ENCODE data around the gene SSBP4. TPM values are rescaled to one million over a fixed set of nuclear protein-coding genes. Genes with fewer than 3 reads are reported as not detected.

The SSBP4 gene
- total RNA-seq, 4 donors from 2014 or later = 67.4 to 172 (median 84.2) TPM

DNA sequence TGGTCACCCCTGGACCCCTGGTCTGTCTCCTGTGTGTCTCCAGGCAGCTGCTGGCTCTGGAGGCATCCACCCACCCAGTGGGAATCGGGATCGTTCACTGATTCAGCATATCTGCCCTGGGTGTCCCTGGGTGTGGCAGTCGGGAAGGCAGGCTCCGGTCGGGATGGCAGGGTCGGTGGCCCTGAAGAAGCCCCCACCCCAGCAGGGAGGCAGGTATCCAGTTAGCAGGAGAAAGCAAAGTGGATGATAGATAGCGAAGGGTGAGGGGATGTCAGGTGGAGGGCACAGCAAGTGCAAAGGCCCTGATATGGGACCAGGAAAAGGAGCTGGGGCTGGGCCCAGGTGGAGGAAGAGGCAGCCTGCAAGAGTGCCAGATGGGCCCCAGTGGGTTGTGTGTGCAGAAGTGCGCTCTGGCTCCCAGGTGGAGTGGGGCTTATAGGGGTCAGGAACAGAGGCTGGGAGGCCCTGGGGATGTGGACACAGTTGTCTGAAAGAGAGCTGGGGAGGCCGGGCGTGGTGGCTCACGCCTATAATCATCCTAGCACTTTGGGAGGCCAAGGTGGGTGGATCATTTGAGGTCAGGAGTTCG is 2.3 kb downstream of the SSBP4 start:
- H3K9me3 ChIP-seq = no peaks in the 10 kb centered on the region
- H3K27me3 ChIP-seq = no peaks in the 10 kb centered on the region
- H3K36me3 ChIP-seq = no peaks in the 10 kb centered on the region
- no peak for DNase-seq (ENCODE audit: low spot score in 2 of 2)
- WGBS, 2 donors = 68 to 72% methylated on average over 12 of the region's 12 CpGs
- H3K27ac ChIP-seq = peak overlapping the region in 2 of 4 donors; percentile 28 to 89
- H3K4me1 ChIP-seq = peaks cover 0 to 91% (median 63%) of the 10 kb centered on the region in 4 donors
- TF ChIP-seq EP300 (IDR thresholded peaks at IDR 0.05) (no peak), POLR2A (IDR thresholded peaks at IDR 0.05) (no peak)
- TF ChIP-seq, protein P1, sequence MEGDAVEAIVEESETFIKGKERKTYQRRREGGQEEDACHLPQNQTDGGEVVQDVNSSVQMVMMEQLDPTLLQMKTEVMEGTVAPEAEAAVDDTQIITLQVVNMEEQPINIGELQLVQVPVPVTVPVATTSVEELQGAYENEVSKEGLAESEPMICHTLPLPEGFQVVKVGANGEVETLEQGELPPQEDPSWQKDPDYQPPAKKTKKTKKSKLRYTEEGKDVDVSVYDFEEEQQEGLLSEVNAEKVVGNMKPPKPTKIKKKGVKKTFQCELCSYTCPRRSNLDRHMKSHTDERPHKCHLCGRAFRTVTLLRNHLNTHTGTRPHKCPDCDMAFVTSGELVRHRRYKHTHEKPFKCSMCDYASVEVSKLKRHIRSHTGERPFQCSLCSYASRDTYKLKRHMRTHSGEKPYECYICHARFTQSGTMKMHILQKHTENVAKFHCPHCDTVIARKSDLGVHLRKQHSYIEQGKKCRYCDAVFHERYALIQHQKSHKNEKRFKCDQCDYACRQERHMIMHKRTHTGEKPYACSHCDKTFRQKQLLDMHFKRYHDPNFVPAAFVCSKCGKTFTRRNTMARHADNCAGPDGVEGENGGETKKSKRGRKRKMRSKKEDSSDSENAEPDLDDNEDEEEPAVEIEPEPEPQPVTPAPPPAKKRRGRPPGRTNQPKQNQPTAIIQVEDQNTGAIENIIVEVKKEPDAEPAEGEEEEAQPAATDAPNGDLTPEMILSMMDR (IDR thresholded peaks at IDR 0.05) = no peak
- H3K4me3 ChIP-seq = no peak overlapping the region

DNA sequence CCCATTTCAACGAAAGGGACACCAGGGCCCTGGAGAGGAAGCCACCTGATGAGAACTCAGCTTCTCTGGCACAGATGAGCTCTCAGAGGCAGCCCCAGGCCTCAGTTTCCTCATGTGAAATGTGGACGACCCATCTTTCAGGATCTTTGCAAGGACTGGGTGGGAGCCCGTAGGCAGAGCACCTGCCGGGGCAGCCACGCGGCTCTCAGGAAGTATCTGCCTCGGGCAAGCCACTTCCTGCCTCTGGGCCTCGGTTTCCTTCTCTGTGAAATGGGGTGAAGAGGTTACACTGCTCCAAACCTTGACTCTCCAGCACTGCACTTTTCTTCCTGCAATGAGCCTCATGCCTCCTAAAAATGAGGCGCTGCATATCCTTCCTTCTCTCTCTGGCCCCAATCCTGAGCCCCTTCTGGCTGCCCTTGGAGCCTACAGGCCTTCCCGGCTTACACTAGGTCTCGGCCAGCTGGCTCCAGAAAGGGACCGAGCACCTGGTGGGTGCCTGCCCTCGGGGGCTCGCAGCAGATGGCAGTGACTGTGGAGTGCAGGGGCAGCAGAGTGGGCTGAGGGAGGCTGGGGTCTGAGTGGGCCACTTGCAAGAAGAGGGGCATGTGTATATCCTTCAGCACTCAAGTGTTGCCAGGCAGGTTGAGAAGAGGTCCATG is 3.5 kb downstream of the SSBP4 start:
- TF ChIP-seq, protein P1 (IDR thresholded peaks at IDR 0.05) = no peak
- TF ChIP-seq EP300 (IDR thresholded peaks at IDR 0.05) = no peak
- TF ChIP-seq POLR2A (IDR thresholded peaks at IDR 0.05) = no peak
- DNase-seq (ENCODE audit: low spot score in 2 of 2) = no peak
- Histone ChIP-seq H3K27ac (peak overlapping the region in 2 of 4 donors; percentile 7 to 67), H3K4me1 (peaks cover 0 to 90% (median 55%) of the 10 kb centered on the region in 4 donors), H3K27me3 (no peaks in the 10 kb centered on the region), H3K9me3 (no peaks in the 10 kb centered on the region), H3K36me3 (peaks cover 0 to 6% (median 0%) of the 10 kb centered on the region in 3 donors), H3K4me3 (no peak overlapping the region)
- WGBS, 2 donors = 69 to 79% methylated on average over 14 of the region's 14 CpGs

DNA sequence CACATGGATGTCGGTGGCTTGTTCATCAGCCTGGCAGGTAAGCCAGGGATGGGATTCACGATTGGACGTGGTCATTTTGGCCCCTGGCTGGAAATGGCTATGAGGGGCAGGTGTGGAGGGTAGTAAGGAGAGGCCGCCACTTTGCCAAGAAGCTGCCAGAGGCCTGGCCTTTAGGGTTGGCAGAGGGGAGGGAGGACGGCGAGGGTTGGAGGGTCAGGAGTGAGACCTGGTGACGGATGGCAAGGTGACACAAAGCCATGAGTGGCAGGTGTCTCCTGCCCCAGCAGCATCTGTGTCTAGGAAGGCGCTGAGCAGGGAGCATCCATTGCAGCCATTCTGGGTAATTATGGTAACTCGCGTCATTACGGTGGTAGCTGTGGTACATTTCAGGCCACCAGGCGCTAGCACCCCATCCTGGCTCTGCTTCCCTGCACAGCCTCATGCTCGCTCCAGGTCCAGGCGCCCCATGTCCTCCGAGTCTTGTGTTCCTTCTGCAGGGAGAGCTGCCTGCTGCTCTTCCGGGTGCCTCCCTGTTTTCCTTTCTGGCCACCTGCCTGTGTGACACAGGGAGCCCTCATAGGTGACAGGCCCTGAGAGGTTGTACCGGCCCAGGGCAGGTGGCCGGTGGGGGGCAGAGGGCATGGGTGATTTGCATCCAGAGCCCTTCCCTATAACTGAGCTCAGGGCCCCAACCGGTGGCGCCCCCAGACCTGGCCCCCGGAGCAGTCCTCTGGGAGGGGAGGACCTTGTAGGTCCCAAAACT is 4.2 kb downstream of the SSBP4 start:
- H3K4me1 ChIP-seq = peaks cover 0 to 90% (median 48%) of the 10 kb centered on the region in 4 donors
- TF ChIP-seq POLR2A (IDR thresholded peaks at IDR 0.05) (no peak), EP300 (IDR thresholded peaks at IDR 0.05) (no peak)
- TF ChIP-seq, protein P1 (IDR thresholded peaks at IDR 0.05) = no peak
- peak overlapping the region in 3 of 4 donors; percentile 40 to 67 (median 60) for H3K27ac ChIP-seq
- H3K9me3 ChIP-seq = no peaks in the 10 kb centered on the region
- peaks cover 0 to 14% (median 0%) of the 10 kb centered on the region in 3 donors for H3K36me3 ChIP-seq
- no peak overlapping the region for H3K4me3 ChIP-seq
- no peaks in the 10 kb centered on the region for H3K27me3 ChIP-seq
- no peak for DNase-seq (ENCODE audit: low spot score in 2 of 2)
- 78 to 80% methylated on average over 20 to 21 of the region's 21 CpGs for WGBS, 2 donors

DNA sequence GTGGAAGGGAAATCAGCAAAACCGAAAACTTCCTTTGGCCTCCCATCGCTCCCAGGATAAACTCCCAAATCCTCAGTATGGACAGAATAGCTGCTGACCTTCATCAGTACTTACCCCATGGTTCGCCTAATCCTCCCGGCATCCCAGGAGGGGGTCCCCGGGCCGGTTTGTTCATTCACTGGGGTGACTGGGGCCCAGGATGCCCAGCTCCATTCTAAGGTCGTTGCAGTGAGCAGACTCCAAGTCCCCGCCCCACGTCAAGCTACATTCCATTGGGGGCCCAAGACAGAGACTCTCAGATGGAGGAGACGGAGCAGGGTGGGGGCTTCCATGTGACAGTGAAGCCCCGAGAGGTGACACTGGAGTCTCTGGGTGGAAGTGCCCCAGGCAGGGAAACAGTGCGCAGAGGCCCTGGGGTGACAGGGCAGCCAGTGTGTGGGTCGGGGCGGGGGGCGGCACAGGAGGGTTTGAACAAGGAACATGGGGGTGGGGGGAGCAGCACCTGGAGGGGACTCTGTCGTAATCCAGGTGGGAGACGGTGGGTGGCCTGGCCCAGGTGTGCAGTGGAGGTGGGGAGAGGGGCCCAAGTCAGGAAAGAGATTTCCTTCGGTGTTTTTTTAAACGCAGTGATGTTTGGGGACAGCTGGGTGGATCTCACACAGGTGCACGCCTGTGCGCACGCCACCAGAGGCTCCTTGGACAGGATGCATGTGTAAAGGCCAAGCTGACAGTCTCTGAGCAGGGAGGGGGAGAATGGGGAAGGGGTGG is 5.1 kb downstream of the SSBP4 start:
- WGBS, 2 donors = 57 to 66% methylated on average over 22 of the region's 22 CpGs
- H3K36me3 ChIP-seq = peaks cover 0 to 14% (median 0%) of the 10 kb centered on the region in 3 donors
- peaks cover 0 to 92% (median 51%) of the 10 kb centered on the region in 4 donors for H3K4me1 ChIP-seq
- H3K27me3 ChIP-seq = no peaks in the 10 kb centered on the region
- no peaks in the 10 kb centered on the region for H3K9me3 ChIP-seq
- DNase-seq (ENCODE audit: low spot score in 2 of 2) = no peak
- no peak overlapping the region for H3K4me3 ChIP-seq
- TF ChIP-seq POLR2A (IDR thresholded peaks at IDR 0.05) = no peak
- TF ChIP-seq EP300 (IDR thresholded peaks at IDR 0.05) = no peak
- TF ChIP-seq, protein P1 (IDR thresholded peaks at IDR 0.05) = no peak
- H3K27ac ChIP-seq = peak overlapping the region in 3 of 4 donors; percentile 40 to 67 (median 60)
